ENCODE results near the gene ANKS1A.

GRCh38 chr6:34970957-34971356, 81.9 kb downstream of the ANKS1A start:
- TF ChIP-seq GATA2 (CRISPR knock-in tag; IDR thresholded peaks at IDR 0.05) (no peak), TEAD4 (IDR thresholded peaks at IDR 0.05; ENCODE audit: borderline replicate concordance, insufficient read depth) (no peak), FOXJ3 (CRISPR knock-in tag; IDR thresholded peaks at IDR 0.05) (no peak), POLR2AphosphoS5 (IDR thresholded peaks at IDR 0.05; ENCODE audit: low read depth, low read length) (no peak), EP300 (IDR thresholded peaks at IDR 0.05; ENCODE audit: borderline replicate concordance in 1 of 2, low read depth in 1 of 2, low read length in 1 of 2) (no peak)
- TF ChIP-seq, protein P1, sequence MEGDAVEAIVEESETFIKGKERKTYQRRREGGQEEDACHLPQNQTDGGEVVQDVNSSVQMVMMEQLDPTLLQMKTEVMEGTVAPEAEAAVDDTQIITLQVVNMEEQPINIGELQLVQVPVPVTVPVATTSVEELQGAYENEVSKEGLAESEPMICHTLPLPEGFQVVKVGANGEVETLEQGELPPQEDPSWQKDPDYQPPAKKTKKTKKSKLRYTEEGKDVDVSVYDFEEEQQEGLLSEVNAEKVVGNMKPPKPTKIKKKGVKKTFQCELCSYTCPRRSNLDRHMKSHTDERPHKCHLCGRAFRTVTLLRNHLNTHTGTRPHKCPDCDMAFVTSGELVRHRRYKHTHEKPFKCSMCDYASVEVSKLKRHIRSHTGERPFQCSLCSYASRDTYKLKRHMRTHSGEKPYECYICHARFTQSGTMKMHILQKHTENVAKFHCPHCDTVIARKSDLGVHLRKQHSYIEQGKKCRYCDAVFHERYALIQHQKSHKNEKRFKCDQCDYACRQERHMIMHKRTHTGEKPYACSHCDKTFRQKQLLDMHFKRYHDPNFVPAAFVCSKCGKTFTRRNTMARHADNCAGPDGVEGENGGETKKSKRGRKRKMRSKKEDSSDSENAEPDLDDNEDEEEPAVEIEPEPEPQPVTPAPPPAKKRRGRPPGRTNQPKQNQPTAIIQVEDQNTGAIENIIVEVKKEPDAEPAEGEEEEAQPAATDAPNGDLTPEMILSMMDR (IDR thresholded peaks at IDR 0.05), result no peak
